HG03460 (cell line): ENCODE results near the gene PDE4DIP.
"Not testable (repeated sequence)": the region's sequence is repeated elsewhere in the genome, so short reads cannot be mapped to it uniquely, and the experiment has no call there.

Experiments used
- ATAC-seq: cut with Tn5 transposase; IDR thresholded peaks from one replicate; pipeline ENCODE4 v1.9.1; 2021; ENCODE audit not compliant: unreplicated experiment

Gene PDE4DIP

DNA sequence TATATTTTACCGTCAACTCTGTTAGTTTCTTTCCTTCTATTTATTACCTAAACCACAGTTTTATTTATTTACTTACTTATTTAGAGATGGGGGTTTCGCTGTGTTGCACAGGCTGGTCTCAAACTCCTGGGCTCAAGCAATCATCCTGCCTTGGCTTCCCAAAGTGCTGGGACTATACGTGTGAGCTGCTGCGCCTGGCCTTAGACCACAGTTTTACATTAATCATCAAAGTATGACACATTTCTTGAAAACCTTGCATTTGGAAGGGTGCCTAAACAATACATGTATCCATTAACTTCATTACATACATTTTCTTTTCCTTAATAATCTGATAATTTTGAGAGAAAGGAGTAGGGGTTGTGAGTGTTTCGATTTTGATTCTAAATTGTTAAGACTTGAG lies 124.9 kb downstream of the PDE4DIP start:
- not testable (repeated sequence) for ATAC-seq

DNA sequence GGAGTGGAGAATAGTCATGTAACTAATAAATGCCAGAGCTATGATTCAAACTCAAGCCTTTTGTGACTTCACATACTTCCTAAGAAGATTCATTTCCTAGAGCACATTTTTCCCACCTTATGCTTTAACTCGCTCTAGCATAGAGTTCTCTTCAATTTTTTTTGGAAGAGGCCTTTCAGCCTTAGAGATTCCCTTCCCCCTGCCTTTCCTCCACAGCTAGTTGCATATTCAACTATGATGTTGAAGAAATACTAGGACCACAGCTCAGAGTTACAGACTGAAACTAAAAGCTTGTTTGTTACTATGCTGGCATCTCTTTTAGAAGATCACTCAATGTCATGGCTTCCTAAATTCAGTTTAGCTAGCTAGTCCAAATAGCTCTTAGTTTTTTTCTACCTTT lies 131.2 kb downstream of the PDE4DIP start:
- ATAC-seq, result peak; percentile 52

DNA sequence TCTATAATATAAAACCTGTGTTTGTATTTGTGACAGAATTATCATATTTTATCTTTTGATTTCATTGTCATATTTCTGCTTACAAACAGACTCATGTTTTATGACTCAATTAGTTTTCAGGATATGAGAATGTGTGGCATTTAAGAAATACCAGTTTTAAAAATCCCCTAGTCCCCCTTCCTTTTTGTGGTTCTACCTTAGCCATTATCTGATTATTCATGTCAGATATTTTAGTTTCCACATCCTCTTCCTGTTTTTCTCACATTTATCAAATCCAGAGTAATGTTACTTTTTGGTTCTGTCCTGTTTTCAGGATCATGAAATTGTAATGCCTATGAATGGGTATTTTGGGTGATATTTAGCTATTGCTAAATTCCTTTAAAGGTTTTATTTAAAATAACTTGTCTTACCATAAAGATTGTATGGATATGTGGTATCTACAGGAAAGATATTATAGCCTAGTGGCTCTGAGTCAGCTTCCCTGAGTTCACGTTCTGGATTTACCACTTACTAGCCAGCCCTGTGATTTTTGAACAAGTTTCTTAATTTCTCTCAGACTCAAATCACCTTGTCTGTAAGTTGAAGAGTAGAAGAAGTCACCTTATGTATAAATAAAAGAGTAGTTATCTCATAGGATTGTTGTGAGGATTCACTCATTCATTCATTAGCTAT lies 131.8 kb downstream of the PDE4DIP start:
- peak; percentile 69 for ATAC-seq

- ATAC-seq, result not testable (repeated sequence)
Measured at GRCh38 chr1:148977785-148978184, 133.6 kb downstream of the PDE4DIP start.

- not testable (repeated sequence) for ATAC-seq
Measured at GRCh38 chr1:148989378-148989777, 145.2 kb downstream of the PDE4DIP start.

- not testable (repeated sequence) for ATAC-seq
Measured at GRCh38 chr1:148990233-148990788, 146.1 kb downstream of the PDE4DIP start.

DNA sequence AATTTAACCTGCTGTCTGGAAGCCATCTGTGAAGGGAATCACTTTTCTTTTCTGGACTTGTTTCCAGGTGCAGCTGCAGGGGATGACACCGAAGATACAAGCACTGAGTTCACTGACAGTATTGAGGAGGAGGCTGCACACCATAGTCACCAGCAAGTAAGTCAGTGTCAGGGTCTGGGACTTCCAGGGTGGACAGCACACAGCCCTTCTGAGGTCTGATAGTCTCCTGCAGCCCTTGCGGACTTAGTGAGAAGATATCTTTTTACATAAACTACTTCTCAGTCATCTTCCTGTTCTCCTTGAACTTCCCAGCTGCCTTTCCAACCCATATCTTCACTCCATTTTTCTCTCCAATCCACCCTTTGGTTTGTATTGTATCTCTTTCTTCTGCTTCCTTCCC lies 147.6 kb downstream of the PDE4DIP start:
- not testable (repeated sequence) for ATAC-seq

DNA sequence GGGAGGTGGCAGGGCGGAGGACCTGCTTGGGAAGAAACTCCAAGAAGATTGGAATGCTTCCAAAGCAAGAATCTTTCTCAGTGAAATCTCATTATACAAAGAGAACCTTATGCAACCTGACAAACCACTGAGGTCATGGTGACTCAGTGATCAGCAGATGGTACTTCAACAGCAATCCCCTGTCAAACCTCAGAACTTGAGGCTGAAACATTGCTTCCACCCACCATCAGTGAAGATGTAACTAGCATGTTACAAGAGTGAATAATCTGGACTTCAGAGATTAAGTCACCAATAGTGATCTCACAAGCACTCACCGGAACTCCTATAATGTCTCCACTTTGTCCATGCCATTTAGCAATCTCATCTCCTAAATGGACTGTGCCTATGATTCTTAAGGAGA lies 148.1 kb downstream of the PDE4DIP start:
- not testable (repeated sequence) for ATAC-seq

- ATAC-seq, result not testable (repeated sequence)
Measured at GRCh38 chr1:148996449-148997224, 152.4 kb downstream of the PDE4DIP start.

DNA sequence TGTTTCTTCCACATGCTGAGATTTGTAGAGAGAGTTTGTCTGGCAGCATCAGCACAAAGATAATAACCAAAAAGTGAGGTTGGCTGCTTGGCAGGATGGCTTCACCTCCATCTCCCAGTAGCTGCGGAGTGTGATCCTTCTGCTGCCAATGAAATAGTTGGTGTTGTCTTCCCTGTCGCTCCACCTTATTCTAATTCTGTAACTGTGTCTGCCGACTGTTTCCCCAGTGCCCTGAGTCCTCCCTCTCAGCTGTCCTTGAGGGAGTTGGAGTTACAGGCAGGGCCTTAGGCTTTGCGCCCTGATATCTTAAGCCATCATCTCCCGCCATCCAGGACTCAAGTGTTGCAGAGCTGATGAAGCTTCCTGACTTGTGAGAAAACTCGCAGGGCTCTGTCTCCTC lies 153.2 kb downstream of the PDE4DIP start:
- ATAC-seq, result not testable (repeated sequence)

GRCh38 chr1:149002664-149003063 lies 158.4 kb downstream of the PDE4DIP start:
- ATAC-seq, result not testable (repeated sequence)

DNA sequence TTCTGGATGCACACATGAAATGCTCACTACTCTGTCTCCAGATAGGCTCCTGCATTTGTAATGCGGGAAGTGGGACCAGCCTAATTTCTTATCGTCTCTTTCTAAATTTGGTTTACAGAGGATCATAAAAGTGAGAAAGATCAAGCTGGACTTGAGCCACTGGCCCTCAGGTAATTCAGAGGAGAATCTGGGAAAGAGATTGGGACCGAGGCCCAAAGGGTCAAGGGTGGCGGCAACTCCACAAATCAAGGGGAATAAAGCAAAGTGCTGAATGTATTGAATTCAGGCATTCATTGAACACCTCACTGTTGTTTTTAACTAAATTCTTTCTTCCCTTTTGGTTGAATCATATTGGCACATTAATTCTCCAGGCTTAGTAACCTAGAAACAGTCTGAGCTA lies 164.1 kb downstream of the PDE4DIP start:
- not testable (repeated sequence) for ATAC-seq

GRCh38 chr1:149008769-149009168 lies 164.5 kb downstream of the PDE4DIP start:
- not testable (repeated sequence) for ATAC-seq

GRCh38 chr1:149009761-149010160 lies 165.5 kb downstream of the PDE4DIP start:
- not testable (repeated sequence) for ATAC-seq

DNA sequence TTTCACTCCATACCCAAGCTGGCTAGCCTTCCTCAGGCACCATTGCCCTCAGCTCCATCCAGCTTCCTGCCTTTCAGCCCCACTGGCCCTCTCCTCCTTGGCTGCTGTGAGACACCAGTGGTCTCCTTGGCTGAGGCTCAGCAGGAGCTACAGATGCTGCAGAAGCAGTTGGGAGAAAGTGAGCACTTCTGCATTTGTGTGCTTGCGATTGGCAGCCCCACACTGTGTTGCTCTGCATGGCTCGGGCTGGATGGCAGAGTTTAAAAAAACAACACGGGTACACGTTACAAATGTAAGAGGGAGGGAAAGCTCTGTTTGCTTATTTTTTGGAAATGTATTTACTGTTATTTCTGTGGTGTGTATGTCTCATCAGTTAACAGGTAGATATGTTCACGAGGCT lies 168.4 kb downstream of the PDE4DIP start:
- ATAC-seq, result not testable (repeated sequence)

DNA sequence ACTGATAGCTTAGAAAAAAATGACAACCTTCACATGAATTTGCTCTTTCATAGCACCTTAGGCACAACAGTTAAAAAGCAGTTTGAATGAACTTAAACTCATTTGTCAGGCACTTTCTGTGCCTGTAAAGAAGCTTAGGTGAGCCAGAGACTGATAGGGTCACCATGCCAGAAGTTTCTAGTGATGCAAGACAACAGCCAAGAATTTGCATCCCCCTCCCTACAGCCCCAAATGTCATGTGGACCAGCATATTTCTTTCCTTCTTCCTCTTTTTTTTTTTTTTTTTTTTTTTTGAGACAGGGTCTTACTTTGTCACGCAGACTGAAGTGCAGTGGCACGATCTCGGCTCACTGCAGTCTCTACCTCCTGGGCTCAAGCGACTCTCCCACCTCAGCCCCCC lies 169.3 kb downstream of the PDE4DIP start:
- not testable (repeated sequence) for ATAC-seq

- not testable (repeated sequence) for ATAC-seq
Measured at GRCh38 chr1:149015522-149015921, 171.3 kb downstream of the PDE4DIP start.

DNA sequence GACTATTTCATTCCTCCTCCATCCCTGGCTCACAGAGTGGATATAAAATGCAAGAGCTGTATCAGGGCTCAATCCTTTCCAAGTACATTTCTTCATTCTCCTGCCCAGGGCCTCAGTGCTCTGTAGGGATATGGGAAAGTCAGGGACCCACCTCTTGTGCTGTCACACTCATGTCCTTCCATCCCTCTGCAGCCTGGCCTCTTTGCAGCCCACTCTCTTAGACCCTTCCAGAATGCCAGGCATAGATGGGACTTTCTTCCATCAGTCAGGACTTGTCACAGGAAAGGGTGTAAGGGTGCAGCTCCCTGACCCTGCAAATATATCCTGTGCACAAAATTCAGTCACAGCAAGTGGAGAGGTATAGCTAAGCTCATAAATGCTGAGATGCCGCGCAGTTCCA lies 172.4 kb downstream of the PDE4DIP start:
- ATAC-seq, result not testable (repeated sequence)

- not testable (repeated sequence) for ATAC-seq
Measured at GRCh38 chr1:149018577-149018976, 174.3 kb downstream of the PDE4DIP start.

DNA sequence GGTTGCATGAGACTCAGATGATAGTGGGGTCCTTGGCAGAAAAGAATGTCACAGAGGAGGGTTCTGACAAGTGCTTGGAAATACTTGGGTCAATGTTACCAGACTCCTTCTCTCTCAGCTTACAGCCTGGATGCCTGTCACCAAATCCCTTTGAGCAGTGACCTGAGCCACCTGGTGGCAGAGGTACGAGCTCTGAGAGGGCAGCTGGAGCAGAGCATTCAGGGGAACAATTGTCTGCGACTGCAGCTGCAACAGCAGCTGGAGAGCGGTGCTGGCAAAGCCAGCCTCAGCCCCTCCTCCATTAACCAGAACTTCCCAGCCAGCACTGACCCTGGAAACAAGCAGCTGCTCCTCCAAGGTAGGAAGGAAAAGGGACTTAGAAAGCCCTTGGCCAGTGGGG lies 180.1 kb downstream of the PDE4DIP start:
- ATAC-seq, result not testable (repeated sequence)

DNA sequence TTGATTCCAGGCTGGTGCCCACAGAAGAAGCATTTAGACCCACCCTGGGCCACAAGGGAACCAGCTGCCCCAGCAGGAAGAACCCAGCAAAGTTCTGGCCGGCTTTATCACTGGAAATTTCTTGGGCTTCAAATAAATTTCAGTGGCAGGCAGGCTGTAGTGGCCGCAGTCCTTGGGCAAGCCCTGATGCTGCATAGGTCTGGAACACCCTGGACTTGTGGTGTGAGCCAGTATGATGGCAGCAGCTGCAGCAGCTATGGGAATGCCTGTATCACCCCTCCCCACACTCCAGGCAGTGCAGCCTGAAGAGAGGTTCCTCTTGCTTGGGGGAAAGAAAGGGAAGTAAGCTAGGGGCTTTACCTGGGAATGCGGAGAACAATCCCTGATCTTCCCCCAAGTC lies 189.7 kb downstream of the PDE4DIP start:
- ATAC-seq, result not testable (repeated sequence)

GRCh38 chr1:149043056-149043455 lies 198.8 kb downstream of the PDE4DIP start:
- ATAC-seq, result not testable (repeated sequence)
